ENCODE measurements around the gene MAU2.
"Not testable (repeated sequence)": the region's sequence is repeated elsewhere in the genome, so short reads cannot be mapped to it uniquely, and the experiment has no call there.

The MAU2 gene

DNA sequence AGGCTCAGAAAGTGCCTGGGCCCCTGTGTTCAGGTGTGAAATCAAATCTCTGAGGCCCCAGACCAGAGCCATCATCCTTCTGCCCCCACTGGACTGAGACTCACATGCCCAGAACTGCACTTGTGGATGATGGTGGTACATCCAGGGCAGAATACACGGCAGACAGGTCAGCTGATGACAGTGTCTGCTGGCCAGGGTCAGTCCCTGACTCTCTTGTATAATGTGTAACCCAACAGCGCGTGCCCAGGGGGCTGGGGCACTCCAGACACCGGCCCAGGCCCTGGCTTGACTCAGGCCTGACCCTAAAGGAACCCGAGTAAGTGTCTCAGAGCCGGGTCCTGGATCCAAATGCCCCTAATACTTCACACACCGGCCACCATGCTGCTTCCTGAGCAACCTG lies 47.5 kb downstream of the MAU2 start:
- no peak for DNase-seq
- in situ Hi-C loops (cut with MboI; ENCODE audit: low pct_unique_long_range_greater_than_20kb, low sequenced_read_pairs) = no loop called here

DNA sequence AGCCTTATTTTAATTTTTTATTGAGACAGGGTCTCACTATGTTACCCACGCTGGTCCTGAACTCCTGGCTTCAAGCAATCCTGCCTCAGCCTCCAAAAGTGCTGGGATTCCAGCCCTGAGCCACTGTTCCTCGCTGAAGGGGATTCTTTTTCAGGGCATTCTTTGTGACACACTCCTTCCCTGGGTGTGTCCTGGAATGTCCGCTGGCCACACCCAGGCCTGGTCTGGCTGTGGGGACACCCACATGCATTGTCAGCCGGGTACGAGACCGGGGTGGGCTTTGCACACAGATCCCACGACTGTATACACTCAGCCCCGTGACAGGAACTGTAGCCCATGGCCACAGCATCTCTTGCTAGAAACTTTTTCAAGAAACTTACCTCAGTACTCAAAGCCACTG lies 50.4 kb downstream of the MAU2 start:
- in situ Hi-C loops (cut with MboI; ENCODE audit: low pct_unique_long_range_greater_than_20kb, low sequenced_read_pairs) = no loop called here
- DNase-seq = no peak

DNA sequence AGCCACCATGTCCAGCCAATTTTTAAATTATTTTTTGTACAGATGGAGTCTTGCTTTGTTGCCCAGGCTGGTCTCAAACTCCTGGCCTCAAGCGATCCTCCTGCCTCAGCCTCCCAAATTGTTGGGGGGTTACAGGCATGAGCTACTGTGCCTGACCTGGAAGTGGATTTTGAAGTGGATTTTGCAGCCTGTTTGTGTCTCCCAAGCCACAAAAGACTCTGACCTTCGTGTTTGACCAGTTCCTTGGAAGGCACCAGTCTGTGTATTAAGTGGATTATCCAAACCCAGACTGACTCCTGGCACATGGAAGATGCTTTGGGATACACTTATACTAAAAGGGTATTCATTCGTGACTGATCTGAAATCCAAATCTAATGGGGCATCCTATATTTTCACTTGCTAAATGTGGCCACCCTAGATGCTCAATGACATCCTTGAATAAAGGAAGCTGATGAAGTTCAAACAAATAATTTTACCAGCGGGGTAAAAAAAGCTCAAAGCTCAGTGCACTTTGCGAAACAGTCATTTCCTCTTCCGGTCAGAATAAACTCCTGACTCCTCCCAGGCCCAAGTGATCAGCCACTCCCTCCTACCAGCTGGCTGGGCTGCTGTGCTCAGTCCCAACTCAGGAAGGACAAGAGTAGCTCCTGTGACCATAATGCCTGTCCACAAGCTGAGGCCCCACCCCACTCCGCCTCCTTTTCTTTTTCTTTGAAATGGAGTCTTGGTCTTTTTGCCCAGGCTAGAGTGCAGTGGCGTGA lies 52.2 kb downstream of the MAU2 start:
- in situ Hi-C loops (cut with MboI; ENCODE audit: low pct_unique_long_range_greater_than_20kb, low sequenced_read_pairs) = no loop called here
- peak; percentile 85 for DNase-seq

DNA sequence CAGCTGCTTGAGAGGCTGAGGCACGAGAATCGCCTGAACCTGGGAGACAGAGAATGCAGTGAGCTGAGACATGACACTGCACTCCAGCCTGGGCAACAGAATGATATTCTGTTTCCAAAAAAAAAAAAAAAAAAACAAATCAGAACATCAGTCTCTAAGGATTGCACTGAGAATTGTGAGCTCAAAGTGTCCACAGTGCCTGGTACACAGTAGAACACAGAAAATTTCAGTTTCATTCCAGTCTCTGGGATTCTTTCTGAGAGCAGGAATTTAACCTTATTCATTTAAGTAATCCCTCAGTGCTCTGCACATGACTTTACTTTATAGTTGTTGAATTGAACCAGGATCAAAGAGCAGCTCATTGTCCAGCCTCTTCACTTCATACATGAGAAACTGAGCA lies 58.9 kb downstream of the MAU2 start:
- in situ Hi-C loops (cut with MboI; ENCODE audit: low pct_unique_long_range_greater_than_20kb, low sequenced_read_pairs) = no loop called here
- DNase-seq = no peak

DNA sequence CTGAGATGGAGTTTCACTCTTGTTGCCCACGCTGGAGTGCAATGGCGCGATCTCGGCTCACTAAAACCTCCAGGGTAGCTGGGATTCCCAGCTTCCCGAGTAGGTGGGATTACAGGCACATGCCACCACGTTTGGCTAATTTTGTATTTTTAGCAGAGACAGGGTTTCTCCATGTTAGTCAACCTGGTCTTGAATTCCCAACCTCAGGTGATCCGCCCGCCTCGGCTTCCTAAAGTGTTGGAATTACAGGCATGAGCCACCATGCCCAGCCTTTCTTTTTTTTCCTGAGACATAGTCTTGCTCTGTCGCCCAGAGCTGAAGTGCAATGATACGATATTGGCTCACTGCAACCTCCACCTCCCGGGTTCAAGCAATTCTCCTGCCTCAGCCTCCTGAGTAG lies 59.7 kb downstream of the MAU2 start:
- in situ Hi-C loops (cut with MboI; ENCODE audit: low pct_unique_long_range_greater_than_20kb, low sequenced_read_pairs); DNase-seq: not testable (repeated sequence)

DNA sequence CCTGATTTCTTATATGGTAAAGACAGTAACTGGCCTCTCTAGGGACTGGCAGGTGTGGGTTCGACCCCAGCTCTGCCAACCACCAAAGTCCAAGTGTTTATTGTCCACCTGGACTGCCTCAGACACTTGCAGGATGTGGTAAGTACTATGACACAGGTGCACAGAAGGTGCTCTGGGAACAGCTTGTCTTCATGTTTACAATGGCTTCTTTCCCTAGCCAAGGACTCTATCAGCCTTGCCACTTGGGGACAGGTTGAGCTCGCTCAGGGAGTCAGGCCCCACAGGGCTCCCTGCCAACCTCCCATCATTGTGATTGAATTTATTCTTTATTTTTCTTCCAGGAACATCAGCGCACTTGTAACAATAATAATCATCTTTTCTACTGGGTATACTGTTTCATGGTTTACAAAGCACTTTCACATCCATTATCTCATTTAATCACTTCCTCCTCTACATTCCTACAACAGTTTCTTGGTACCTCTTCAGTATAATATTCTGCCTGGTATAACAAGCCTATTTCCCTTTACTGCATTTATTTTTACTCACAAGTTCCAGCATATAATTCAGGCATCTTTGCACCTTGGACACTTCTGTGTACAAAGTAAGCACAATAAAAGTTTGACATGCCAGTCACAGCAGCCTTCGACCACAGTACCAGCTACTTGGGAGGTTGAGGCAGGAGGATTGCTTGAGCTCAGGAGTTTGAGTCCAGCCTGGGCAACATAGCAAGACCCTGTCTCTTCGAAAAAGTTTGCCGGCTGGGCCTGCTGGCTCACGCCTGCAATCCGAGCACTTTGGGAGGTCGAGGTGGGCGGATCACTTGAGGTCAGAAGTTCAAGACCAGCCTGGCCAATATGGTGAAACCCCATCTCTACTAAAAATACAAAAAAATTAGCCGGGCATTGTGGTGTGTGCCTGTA lies 60.6 kb downstream of the MAU2 start:
- no peak for DNase-seq
- in situ Hi-C loops (cut with MboI; ENCODE audit: low pct_unique_long_range_greater_than_20kb, low sequenced_read_pairs) = no loop called here

DNA sequence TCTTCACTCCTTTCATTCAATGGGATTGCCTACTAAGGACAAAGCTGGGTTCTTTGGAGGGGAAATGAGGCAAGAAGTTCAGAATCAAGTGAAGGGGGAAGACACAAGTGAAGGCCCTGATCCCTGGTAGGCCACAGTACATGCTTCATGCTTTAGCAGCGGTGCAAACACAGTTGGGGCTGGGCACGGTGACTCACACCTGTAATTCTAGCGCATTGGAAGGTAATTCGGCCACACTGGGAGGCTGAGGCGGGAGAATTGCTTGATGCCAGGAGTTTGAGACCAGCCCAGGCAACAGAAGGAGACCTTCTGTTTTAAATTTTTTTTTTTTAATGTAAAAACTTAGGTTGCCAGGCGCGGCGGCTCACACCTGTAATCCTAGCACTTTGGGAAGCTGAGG lies 61.5 kb downstream of the MAU2 start:
- in situ Hi-C loops (cut with MboI; ENCODE audit: low pct_unique_long_range_greater_than_20kb, low sequenced_read_pairs) = no loop called here
- no peak for DNase-seq

DNA sequence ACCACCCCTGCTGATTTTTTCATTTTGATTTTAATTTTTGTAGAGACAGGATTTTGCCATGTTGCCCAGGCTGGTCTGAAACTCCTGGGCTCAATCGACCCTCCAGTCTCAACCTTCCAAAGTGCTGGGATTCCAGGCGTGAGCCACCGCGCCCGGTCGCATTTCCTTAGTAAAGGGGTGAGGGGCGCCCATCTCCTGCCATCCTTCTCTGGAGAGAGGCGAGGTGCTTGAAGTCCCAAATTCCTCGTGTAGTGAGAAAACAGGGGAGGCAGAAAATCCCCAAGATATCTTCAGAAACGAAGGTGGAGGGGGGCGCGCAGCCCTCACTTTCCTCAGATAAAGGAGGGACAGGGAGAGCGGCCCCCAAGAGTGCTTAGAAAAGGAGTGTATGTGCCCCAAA lies 63.9 kb downstream of the MAU2 start:
- DNase-seq = no peak
- in situ Hi-C loops (cut with MboI; ENCODE audit: low pct_unique_long_range_greater_than_20kb, low sequenced_read_pairs) = no loop called here

DNA sequence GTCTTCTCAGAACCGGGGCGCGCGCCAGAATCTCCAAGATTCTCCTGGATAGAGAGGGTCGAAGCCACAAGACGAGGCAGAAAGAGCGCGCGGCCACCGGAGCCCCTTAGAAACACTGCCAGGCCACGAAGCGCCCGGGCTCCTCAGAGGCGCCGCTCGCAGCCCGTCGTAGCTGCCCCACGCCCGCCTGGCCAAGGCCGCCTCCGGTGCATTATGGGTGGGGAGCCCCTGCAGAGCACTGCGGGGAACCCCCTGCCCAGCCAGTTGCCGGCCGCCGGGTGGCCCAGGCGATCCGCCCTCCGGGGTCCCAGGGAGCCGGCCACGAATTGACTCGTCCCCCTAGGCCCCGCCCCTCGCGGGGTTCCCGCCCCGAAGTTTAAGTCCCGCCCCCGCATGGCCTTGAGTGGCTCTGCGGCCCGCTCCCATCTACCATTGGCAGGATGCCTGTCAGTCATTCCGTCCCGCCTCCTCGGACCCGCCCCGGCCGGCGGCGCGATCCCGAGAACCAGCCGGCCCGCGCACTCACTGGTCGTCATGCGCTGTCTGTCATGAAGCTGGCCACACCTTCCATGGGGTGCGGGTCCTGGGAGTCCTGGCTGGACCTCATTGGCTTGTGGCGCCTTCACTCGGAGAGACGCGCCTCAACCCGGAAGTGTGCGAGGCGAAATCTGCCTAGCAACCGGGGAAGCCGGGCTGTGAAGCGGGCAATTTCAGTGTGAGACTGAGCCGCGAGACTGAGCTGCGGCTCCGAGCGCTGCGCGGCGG lies 64.7 kb downstream of the MAU2 start:
- DNase-seq = peak; percentile 100
- in situ Hi-C loops (cut with MboI; ENCODE audit: low pct_unique_long_range_greater_than_20kb, low sequenced_read_pairs) = no loop called here

DNA sequence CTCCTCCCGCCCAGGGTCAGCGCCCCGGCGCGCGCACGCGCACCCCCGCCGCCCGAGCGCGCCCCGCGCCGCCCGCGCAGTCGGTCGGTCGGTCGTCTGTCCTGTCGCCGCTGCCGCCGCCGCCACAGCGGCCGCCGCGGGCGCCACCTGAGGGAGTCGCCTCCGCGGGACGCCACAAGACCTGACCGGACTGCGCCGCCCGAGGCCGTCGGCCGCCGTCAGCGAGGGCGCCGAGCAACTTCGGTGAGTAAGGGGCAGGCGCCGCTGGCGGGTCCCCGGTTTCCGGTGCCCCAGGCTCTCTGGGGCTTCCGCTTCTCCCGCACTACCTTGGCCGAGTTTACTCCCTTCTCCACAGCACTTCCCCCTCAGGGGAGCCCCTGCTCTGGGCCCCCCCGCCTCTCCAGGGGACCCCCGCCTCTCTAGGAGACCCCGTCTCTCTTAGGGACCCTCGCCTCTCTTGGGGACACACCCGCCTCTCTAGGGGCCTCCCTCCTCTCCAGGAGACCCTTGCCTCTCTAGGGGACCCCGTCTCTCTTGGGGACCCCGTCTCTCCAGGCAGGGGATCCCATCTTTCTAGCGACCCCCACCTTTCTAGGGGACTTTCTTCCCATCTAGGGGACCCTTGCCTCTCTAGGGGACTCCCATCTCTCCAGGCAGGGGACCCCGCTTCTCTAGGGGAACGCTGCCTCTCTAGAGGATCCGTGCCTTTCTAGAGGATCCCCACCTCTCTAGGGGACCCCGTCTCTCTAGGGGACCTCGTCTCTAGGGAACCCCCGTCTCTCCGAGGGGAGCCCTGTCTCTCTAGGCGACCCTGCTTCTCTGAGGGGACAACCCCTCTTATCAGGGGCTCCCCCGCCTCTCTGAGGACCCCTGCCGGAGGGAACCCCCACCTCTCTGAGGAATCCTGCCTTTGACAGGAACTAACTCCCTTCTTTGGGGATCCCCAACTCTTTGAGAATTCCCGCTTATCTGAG lies 65.6 kb downstream of the MAU2 start:
- DNase-seq = peak; percentile 64

DNA sequence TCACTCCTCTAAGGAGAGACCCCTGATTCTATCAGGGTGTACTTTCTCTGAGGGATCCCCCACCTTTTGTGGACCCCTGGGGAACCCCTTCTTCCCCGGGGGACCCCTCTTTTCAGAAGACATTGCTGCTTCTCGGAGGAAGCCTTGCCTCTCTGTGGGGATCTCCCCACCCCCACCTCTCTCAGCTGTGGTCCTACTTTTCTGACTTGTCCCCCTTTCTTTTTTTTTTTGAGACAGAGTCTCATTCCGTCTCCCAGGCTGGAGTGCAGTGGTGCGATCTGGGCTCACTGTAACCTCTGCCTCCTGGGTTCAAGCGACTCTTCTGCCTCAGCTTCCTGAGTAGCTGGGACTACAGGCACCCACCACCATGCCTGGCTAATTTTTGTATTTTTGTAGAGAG lies 66.5 kb downstream of the MAU2 start:
- in situ Hi-C loops (cut with MboI; ENCODE audit: low pct_unique_long_range_greater_than_20kb, low sequenced_read_pairs) = no loop called here
- DNase-seq = no peak

More for the DNA sequence above, 65.6 kb downstream of the MAU2 start:
- in situ Hi-C loops (cut with MboI; ENCODE audit: low pct_unique_long_range_greater_than_20kb, low sequenced_read_pairs) = no loop called here

DNA sequence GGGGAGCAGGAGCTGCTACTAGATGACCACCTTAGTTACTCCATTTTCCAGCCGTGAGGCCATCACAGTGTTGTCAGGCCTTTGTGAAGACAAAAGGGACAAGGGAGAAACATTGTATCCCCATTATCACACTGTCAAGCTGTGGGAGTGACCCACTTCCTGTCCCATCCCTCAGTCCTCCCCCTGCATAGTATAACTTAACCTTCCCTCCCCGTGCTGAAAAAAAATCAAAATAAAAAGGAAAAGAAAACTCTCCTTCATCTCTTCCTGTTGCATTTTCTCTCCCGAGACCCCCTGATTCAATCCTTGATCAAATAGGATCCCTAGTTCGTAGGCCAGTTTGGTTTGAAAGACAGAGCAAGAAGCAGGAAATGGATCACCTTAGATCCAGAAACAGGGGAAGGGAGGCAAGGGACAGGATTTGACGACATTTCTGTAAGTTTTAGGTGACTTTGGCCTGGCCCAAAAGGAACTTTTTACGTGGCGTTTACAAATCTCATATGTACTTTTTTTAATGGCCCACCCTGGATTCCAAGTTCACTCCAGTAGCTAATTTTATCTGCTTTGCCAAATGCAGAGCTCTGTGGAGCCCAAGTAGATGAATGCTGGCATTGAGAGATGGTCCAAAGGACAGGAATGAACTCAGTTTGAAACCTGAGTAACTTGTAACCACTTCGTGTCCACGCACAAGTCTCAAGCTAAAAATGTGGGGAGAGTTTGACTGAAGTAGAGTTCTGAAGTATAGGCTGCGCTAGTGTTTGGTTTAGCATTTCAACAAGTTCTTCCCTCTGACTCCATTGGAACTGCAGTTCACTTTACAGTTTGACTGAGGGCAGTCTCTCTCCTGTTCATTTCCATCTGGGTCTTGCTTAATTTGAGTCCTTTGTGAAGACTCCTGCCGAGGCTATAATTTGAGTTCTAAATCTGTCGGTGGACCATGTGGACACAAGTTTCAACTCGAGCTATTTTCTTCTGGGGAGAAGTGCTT lies 68.2 kb downstream of the MAU2 start:
- in situ Hi-C loops (cut with MboI; ENCODE audit: low pct_unique_long_range_greater_than_20kb, low sequenced_read_pairs) = no loop called here

DNA sequence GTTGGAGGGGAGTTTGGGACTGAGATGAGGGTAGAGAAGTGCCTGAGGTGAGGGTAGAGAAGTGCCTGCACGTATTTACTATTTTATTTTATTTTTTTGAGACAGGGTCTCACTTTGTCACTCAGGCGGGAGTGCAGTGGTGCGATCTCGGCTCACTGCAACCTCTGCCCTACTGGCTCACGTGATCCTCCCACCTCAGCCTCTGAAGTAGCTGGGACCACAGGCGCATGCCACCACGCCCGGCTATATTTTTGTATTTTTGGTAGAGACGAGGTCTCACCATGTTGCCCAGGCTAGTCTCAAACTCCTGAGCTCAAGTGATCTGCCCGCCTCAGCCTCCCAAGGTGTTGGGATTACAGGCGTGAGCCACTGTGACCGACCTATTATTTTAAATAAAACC lies 69.1 kb downstream of the MAU2 start:
- in situ Hi-C loops (cut with MboI; ENCODE audit: low pct_unique_long_range_greater_than_20kb, low sequenced_read_pairs); DNase-seq: not testable (repeated sequence)

More for the DNA sequence above, 68.2 kb downstream of the MAU2 start:
- DNase-seq = peak; percentile 38

DNA sequence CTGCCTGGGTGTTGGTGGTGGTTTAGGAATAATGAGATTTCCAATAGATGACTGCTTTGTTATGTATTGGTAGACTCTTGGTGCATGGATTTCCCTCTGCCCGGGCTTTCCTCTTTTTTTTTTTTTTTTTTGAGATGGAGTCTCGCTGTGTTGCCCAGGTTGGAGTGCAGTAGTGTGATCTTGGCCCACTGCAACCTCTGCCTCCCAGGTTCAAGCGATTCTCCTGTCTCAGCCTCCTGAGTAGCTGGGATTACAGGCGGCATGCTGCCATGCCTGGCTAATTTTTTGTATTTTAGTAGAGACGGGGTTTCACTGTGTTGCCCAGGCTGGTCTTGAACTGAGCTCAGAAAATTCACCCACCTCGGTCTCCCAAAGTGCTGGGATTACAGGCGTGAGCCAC lies 73.7 kb downstream of the MAU2 start:
- in situ Hi-C loops (cut with MboI; ENCODE audit: low pct_unique_long_range_greater_than_20kb, low sequenced_read_pairs) = not testable (repeated sequence)

DNA sequence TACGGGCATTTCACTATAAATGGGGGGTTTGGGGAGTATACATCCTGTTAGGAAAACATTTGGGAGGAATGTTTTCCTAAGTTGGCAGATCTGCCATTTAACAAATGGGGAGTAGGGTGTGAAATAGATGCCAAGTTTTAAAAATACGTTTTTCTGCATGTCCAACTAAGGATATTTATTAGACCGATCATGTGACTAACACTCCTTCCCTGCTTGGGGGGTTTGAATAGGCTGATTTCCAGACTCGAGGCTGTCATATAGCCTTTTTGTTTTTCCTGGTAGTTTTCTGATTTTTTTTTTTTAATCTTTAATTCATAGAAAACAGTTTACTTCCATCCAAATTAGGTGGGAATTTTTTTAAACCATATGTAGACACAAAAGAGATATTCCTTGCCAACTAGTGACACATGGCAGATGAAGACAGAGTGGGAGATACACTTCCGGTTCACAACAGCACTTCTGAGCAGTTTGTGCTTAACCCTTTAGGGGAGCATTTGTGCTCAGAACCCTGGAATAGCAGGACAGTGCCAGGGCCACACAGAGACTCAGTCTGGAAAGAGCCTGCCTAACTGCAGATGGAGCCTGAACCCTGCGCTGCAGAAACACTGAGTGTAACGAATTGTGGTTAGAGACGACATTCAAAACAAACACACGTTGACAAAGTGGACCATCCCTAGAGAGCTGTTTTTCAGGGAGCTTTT lies 79.3 kb downstream of the MAU2 start:
- in situ Hi-C loops (cut with MboI; ENCODE audit: low pct_unique_long_range_greater_than_20kb, low sequenced_read_pairs) = no loop called here
- no peak for DNase-seq

More for the DNA sequence above, 73.7 kb downstream of the MAU2 start:
- not testable (repeated sequence) for DNase-seq

DNA sequence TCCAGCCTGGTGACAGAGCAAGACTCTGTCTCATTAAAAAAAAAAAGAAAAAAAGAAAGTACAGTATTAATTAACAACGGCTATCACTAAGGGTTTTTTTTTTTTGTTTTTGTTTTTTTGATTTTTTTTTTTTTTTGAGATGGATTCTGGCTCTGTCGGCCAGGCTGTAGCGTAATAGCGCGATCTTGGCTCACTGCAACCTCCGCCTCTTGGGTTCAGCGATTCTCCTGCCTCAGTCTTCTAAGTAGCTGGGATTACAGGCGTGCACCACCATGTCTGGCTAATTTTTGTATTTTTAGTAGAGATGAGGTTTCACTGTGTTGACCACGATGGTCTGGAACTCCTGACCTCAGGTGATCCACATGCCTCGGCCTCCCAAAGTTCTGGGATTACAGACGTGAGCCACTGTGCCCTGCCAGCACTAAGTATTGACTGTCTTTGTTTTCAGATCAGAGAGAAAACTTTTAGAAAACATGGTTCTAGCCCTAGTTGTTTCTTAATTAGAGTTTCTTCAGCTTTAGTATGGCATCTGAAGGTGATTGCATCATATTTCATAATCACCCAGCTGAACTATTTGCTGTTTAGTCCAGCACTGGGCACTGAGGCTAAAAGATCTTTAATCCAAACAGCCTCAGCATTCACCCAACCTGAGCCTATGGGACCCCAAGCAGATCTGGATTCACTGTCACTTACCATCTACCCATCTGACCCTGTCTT lies 82.2 kb downstream of the MAU2 start:
- no peak for DNase-seq
- in situ Hi-C loops (cut with MboI; ENCODE audit: low pct_unique_long_range_greater_than_20kb, low sequenced_read_pairs) = no loop called here

All from KBM-7 (cell line).